ENCODE measurements around the gene FAM83E. TPM values are rescaled to one million over a fixed set of nuclear protein-coding genes. Genes with fewer than 3 reads are reported as not detected.

The FAM83E gene
- polyA plus RNA-seq, 2 of the 4 experiments (the other 2 are of a cell fraction) = 0.16 to 0.41 TPM

GRCh38 chr19:48650974-48651682 is 36.3 kb upstream of the FAM83E start:
- Histone ChIP-seq H3K4me1 (peaks cover 5% of the 10 kb centered on the region; the same call in 2 of the 3 replicates), H3K9me3 (no peaks in the 10 kb centered on the region), H3K4me2 (no peak overlapping the region), H3K4me3 (no peak overlapping the region), H3K27ac (no peak overlapping the region)
- no peak for TF ChIP-seq CHD2 (IDR thresholded peaks at IDR 0.05; ENCODE audit: low read length, partially characterized antibody)
- no peak for TF ChIP-seq PBX3 (IDR thresholded peaks at IDR 0.05)
- no peak for TF ChIP-seq NPAS2 (CRISPR knock-in tag; IDR thresholded peaks at IDR 0.05; ENCODE audit: borderline replicate concordance)
- no peak for TF ChIP-seq E2F6 (IDR thresholded peaks at IDR 0.05; ENCODE audit: borderline replicate concordance, low read depth)
- no peak for TF ChIP-seq HOXA7 (CRISPR knock-in tag; IDR thresholded peaks at IDR 0.05)
- TF ChIP-seq HDAC2 (IDR thresholded peaks at IDR 0.05) = no peak
- no peak for TF ChIP-seq REST (IDR thresholded peaks at IDR 0.05)
- TF ChIP-seq BHLHE40 (IDR thresholded peaks at IDR 0.05; ENCODE audit: low read depth, low read length) = no peak
- TF ChIP-seq FOXS1 (CRISPR knock-in tag; IDR thresholded peaks at IDR 0.05) = no peak
- TF ChIP-seq JUNB (IDR thresholded peaks at IDR 0.05) = no peak
- TF ChIP-seq KDM5A (IDR thresholded peaks at IDR 0.05) = no peak
- no peak for TF ChIP-seq TFCP2L1 (CRISPR knock-in tag; IDR thresholded peaks at IDR 0.05)
- TF ChIP-seq HMGXB4 (CRISPR knock-in tag; IDR thresholded peaks at IDR 0.05; ENCODE audit: borderline replicate concordance) = no peak
- no peak for TF ChIP-seq HOXB5 (CRISPR knock-in tag; IDR thresholded peaks at IDR 0.05)
- TF ChIP-seq RFX5 (IDR thresholded peaks at IDR 0.05) = no peak
- no peak for TF ChIP-seq TP53 (CRISPR knock-in tag; IDR thresholded peaks at IDR 0.05)
- FAIRE-seq (no peak), DNase-seq (ENCODE audit: low read depth in 1 of 2, low spot score in 1 of 2) (no peak), ATAC-seq (no peak)
- ChIA-PET POLR2A (interaction anchor here (1.1 kb wide), 1 partner anchor 8 kb away, joined by 8 read pairs; no protein-coding TSS in a partner anchor), CTCF (interaction anchor here (0.6 to 2.0 kb wide), 7 partner anchors 25 to 194 kb away, joined by 3 to 8 read pairs (median 4); no protein-coding TSS in a partner anchor)
- WGBS (ENCODE audit: missing lambda C conversion rate) = 74% methylated on average over 12 of the region's 12 CpGs

- no peak overlapping the region for H3K4me2 ChIP-seq
- no peak for TF ChIP-seq FOSL2 (IDR thresholded peaks at IDR 0.05)
- no peak for TF ChIP-seq FOSL2 (CRISPR knock-in tag; IDR thresholded peaks at IDR 0.05)
- no peak for TF ChIP-seq NR3C1 (IDR thresholded peaks at IDR 0.05)
- TF ChIP-seq PHF8 (IDR thresholded peaks at IDR 0.05; ENCODE audit: borderline replicate concordance, low read depth) = no peak
- no peak for TF ChIP-seq JUNB (IDR thresholded peaks at IDR 0.05)
- no peak for TF ChIP-seq TP53 (CRISPR knock-in tag; IDR thresholded peaks at IDR 0.05)
- no peak for TF ChIP-seq POLR2A (IDR thresholded peaks at IDR 0.05; ENCODE audit: low read length)
- no peak for TF ChIP-seq RARB (CRISPR knock-in tag; IDR thresholded peaks at IDR 0.05)
- TF ChIP-seq E2F6 (IDR thresholded peaks at IDR 0.05; ENCODE audit: borderline replicate concordance, low read depth) = no peak
- TF ChIP-seq RNF2 (IDR thresholded peaks at IDR 0.05; ENCODE audit: borderline replicate concordance, low read depth) = no peak
- no peak for TF ChIP-seq JUN (IDR thresholded peaks at IDR 0.05)
- TF ChIP-seq BHLHE40 (IDR thresholded peaks at IDR 0.05; ENCODE audit: low read depth, low read length) = no peak
- TF ChIP-seq CBX2 (IDR thresholded peaks at IDR 0.05; ENCODE audit: borderline replicate concordance, low read depth) = no peak
- ChIA-PET POLR2A (no interaction called here), CTCF (interaction anchor here (0.6 to 1.7 kb wide), 9 partner anchors 10 to 140 kb away, joined by 3 to 7 read pairs (median 3); no protein-coding TSS in a partner anchor)
- H3K4me3 ChIP-seq = no peak overlapping the region
- peaks cover 18% of the 10 kb centered on the region; the same call in 2 of the 3 replicates for H3K4me1 ChIP-seq
- DNase-seq (ENCODE audit: low read depth in 1 of 2, low spot score in 1 of 2) (no peak), FAIRE-seq (no peak), ATAC-seq (no peak)
- H3K9me3 ChIP-seq = no peaks in the 10 kb centered on the region
- H3K27ac ChIP-seq = no peak overlapping the region
- WGBS (ENCODE audit: missing lambda C conversion rate) = 65% methylated on average over 2 of the region's 2 CpGs
These were observed 33.3 kb upstream of the FAM83E start for GRCh38 chr19:48648134-48648533.
